NB4 (cell line): ENCODE results near the gene FA2H.

ENCODE experiments used
- DNase-seq: peaks from one replicate; pipeline ENCODE4 v3.0.0; 2010; ENCODE audit warnings: low read depth
- H3K4me3 ChIP-seq: one replicate; pipeline ENCODE4 v1.5.1; 2011; ENCODE audit warnings: mild to moderate bottlenecking, low read depth, low read length, moderate library complexity
- CTCF ChIP-seq: IDR thresholded peaks from one replicate; pipeline ENCODE4 v1.5.1; 2012; ENCODE audit warnings: low read depth, low read length
- MAX ChIP-seq: IDR thresholded peaks from 2 replicates; pipeline ENCODE4 v1.6.1; 2011; ENCODE audit warnings: low read depth, low read length
- MYC ChIP-seq: IDR thresholded peaks from 2 replicates; pipeline ENCODE4 v1.6.1; 2011; ENCODE audit warnings: low read depth, low read length
- POLR2A ChIP-seq: IDR thresholded peaks from 2 replicates; pipeline ENCODE4 v1.6.1; 2011; ENCODE audit warnings: mild to moderate bottlenecking; ENCODE audit not compliant: insufficient read length; ENCODE audit errors: extremely low read depth

The FA2H gene

GRCh38 chr16:74700116-74700437 lies 74.5 kb downstream of the FA2H start:
- peak overlapping the region; percentile 85 for H3K4me3 ChIP-seq
- TF ChIP-seq MYC (no peak), MAX (no peak)
- DNase-seq: peak; percentile 64

- peak overlapping the region; percentile 85 for H3K4me3 ChIP-seq
- TF ChIP-seq POLR2A: no peak
- TF ChIP-seq MYC: no peak
- TF ChIP-seq CTCF: no peak
- TF ChIP-seq MAX: no peak
- DNase-seq: peak; percentile 50
Observed at GRCh38 chr16:74699666-74700065, 75.0 kb downstream of the FA2H start.

DNA sequence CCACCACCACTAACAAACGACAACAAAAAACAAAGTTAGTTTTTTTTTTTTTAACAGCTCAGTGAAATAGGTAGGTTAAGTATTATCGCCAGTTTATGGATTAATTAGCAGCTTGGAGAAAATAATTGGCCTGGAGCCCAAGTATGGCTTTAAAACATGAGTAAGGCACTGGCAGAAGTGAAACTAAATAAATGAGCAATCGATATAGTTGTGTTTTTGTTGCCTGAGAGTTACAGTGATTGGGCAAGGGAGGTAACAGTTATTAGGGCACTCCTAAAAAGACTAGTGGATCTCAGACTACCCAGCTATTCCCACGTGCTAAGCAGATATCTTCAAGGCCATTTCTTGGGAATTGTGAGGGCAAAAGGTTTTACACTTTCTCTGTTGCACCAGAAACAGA lies 76.4 kb downstream of the FA2H start:
- peak; percentile 37 for DNase-seq
- no peak for TF ChIP-seq POLR2A
- TF ChIP-seq MAX: no peak
- no peak for TF ChIP-seq MYC
- no peak for TF ChIP-seq CTCF
- H3K4me3 ChIP-seq: peak overlapping the region; percentile 85

- TF ChIP-seq MYC (no peak), MAX (peak; percentile 99), POLR2A (no peak), CTCF (no peak)
- H3K4me3 ChIP-seq: no peak overlapping the region
- peak; percentile 82 for DNase-seq
Observed at GRCh38 chr16:74695450-74696422, 78.9 kb downstream of the FA2H start.

- peak; percentile 28 for DNase-seq
- no peak for TF ChIP-seq CTCF
- TF ChIP-seq MAX: no peak
- no peak for TF ChIP-seq POLR2A
- TF ChIP-seq MYC: no peak
- H3K4me3 ChIP-seq: no peak overlapping the region
Observed at GRCh38 chr16:74691093-74691855, 83.3 kb downstream of the FA2H start.

GRCh38 chr16:74682556-74682955 lies 92.1 kb downstream of the FA2H start:
- no peak for DNase-seq
- H3K4me3 ChIP-seq: no peak overlapping the region
- no peak for TF ChIP-seq CTCF
- TF ChIP-seq POLR2A: no peak
